SHP77 treated with DMSO at 0.1 percent for 48 hours (cell line): ENCODE data around the gene CTDSP2.
A peak's percentile ranks its signal among the peaks of the same experiment; 100 is the strongest.
"Not testable (repeated sequence)": the region's sequence is repeated elsewhere in the genome, so short reads cannot be mapped to it uniquely, and the experiment has no call there.

Source experiments
- DNase-seq: peaks from one replicate; lab custom pipeline; 2025; lab: John Stamatoyannopoulos, UW

CTDSP2 gene

DNA sequence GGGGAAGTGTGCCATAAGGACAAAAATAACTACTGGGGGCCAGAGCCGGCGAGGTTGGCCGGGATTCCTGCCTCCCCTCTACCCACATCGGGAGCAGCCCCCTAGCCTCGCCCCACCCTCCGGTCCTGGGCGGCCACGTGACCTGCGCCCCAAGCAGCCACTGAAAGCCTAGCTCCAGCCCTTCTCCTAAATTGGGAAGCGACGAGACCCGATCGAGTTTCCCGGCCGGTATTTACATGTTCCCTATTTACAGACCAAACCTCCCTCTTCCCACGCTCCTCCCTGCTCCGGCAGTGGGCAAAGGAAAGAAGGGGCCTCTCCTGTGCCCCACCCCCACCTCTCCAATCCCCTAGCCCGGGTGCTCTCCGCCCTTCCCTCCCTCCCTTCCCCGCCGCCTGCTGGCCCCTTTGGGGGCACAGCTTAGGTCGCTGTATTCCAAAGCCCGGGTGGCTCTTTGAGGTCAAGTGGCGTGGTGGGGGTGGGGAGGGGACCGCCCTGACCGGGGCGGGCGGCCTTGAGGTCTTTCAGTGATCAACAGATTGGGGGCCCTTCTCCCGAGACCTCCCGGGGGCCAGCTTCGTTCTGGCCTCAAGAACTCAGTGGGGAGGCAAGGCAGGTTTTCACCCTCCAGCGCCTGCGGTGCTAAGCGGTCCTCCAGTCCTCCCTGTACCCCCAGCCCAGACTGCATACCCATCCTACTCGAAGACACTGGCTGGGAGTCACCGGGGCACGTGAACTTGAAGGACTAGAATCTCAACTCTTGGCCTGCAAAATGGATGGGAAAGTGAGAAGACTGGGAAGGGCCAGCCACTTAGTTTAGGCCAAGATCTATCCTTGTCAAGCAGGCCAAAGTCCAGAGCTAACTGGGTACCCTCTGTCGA, 6.3 kb upstream of the CTDSP2 start:
- DNase-seq, result no peak

DNA sequence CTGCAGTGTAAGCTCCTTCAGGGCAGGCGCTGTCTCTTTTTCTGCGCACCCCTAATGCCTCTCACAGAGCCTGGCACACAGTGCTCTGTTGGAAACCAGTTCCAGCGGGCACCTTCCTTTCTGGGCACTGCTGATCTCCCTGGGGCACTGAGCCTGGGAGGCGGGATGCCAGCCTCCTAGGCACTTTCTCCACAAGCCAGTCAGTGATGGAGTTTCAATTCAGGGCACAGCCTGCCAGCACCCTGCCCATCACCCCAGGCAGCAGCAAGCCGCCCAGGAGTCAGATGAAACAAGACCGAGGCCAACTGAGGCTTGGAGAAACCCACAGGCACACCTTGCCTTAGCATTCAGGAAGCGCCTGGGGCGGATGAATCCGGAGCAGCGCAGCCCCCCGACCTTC, 5.7 kb upstream of the CTDSP2 start:
- no peak for DNase-seq

DNA sequence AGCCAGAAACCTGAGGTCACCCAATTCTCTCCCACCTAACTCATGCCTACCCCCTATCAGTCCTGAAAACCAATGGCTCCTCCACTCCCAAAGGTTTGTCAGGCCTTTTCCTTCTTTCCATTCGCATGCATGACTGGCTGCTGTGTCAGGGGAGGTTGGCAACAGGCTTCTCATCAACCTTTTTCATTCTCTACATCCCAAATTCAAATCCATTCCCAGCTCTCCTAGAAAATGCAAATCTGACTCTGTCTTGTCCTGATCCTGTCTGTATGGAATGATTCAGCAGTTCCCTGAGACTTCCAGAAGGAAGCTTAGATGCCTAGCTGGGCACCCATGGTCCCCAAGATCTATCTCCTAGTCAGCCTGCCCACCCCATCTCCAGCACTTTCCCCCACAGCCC, 5.0 kb upstream of the CTDSP2 start:
- no peak for DNase-seq

DNA sequence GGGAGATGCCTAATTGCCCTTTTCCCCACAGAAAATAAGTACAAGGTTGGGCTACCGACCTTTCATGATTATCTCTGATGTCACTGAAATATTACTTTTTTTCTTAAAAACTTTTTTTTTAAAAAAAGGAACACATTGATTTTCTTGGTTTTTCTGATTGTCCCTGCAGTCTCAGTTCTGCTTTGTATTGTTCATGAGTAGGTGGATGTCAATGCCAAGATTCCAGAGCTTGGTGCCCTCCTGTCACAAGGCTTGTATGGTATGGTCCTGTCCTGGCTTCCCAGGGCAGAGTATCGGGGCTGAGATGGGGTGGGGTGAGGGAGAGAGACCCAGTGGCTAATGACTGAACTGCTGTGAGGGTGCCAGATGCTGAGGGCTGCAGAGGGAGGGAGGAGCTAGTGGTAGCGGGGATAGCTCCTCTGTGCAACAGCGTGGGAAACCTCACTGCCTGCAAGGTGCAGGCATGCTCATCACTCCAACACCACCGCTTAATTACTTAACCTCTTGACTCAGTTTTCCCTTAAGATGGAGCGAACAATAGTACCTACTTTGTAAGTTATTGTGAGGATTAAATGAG, 4.4 kb upstream of the CTDSP2 start:
- DNase-seq, result no peak

DNA sequence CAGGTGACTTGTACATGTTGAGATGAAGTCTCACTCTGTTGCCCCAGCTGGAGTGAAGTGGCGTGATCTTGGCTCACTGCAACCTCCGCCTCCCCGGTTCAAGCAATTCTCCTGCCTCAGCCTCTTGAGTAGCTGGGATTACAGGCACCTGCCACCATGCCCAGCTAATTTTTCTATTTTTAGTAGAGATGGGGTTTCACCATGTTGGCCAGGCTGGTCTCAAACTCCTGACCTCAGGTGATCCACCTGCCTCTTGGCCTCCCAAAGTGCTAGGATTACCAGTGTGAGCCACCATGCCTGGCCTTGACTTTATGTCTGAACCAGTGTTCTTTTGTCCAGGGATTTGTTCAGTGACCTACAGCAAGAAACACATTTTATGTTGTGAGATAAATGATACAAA, 2.9 kb upstream of the CTDSP2 start:
- DNase-seq, result not testable (repeated sequence)

DNA sequence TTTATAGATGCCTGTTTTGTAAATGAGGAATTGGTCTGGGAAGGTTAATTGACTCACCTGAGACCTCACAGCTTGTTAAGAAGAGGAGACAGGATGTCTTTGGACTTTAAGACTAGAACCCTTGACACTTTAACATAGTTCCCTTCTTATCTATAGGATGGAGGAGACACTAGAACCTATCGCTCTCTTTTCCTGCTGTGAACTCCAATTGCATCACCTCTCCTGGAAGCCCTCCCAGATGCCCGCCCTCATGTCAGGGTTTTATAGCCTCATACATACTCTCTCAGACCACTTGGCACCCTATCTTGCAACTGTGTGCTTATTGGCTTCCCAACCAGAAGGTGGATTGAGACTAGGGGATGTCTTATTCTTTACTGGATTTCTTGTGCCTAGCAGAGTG, 2.5 kb upstream of the CTDSP2 start:
- DNase-seq, result no peak

DNA sequence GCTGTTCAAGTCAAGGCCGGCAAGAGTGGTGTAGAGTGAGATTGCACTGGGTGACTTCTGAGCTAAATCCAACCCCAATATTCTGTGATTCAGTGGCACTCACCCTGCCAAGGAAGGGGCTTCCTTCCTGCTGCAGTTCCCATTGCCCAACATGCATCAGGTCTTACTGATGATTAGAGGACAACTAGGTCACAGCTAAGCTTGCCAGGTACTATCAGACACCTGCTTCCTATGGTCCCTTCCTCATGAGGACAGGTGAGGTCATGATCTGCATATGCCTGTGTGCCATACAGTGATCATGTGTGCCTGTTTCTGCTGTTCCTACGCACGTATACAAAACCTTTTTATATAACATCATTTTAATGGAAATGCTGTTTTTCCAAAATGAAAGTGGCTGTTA, 1.7 kb upstream of the CTDSP2 start:
- no peak for DNase-seq

DNA sequence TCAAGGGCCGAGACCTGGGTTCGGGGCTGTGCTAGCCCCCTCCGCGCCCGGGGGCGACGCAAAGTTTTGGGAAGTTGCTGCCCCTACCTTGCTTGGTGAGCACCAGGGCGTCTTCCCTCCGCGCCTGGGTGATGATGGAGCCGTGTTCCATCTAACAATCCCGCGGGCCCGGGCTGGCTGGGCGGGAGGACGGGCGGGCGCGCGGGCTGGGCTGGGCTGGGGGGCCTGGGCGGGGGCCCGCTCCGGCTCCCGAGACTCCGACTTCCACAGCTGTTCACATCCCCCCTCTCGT, 298 bp downstream of the CTDSP2 start:
- no peak for DNase-seq

DNA sequence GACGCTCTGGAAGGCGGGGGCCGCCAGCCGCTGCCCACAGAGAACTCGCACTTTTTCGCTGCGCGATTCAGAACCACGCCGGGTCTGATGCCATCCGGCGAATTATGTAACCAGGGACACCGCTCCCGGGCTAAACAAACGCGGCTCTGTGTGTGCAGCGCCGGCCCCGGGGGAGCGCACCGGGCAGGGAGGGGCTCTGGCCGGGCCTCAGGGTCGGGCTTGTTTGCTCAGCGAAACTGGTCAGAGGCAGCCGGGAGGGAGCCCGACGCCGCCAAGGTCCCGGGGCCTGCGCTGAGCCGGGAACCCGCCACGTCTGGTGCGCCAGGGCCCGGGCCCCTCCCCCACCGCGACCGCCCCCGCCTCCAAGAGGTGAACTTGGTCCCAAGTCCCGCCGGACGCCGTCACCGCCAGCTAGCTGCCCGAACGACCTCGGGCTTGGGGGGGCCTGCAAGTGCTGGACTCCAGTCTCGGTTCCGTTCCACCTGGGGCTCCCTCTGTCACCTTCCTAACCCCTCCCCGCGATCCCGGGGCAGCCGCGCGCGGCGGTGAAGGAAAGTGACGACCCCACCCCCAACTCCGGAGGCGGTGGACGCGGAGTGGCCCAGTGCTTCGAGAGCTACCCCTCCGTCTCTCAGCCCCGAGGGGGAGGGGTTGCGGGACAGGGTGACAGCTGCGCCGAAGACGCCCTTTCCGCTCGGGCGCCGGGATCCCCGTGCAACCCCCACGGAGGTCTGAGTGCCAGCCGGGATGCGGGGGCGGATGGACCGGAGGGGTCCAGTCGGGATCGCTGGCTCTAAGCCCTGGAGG, 848 bp downstream of the CTDSP2 start:
- DNase-seq, result no peak

DNA sequence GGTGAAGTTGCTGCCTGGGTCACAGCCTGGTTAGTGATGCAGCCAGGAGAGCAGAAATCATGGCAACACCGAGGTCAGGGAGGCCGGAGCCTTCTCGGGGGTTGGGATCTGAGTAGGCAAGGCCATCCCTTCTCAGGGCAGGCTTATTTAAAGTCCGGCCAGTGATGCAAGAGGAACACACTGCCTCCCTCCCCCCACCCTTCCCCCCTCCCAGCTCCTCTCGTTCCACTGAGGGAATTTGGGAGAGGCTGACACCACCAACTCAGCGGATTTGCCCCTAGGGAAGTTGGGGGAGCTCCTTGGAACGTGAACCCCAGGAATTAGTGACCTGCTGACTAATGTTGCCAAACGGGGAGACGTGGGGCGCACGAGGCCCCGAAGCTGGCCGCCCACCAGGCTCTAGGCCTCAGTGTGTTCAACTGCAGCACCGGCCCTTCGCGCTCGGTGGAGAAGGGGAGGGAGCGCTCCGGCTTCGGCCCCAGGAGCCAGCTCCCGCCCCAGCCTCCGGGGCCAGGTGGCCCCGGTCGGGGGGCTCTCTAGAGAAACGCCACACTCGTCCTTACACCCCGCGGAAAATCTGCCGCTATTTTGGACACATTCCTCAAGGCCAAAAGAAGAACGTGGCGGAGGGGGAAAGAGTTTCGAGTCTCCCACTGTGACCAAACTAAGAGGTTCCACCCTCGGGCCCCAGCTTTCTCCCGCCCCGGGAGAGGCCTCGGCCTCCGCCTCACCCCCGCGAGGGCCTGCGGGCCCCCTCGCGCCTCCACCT, 1.6 kb downstream of the CTDSP2 start:
- DNase-seq, result no peak

DNA sequence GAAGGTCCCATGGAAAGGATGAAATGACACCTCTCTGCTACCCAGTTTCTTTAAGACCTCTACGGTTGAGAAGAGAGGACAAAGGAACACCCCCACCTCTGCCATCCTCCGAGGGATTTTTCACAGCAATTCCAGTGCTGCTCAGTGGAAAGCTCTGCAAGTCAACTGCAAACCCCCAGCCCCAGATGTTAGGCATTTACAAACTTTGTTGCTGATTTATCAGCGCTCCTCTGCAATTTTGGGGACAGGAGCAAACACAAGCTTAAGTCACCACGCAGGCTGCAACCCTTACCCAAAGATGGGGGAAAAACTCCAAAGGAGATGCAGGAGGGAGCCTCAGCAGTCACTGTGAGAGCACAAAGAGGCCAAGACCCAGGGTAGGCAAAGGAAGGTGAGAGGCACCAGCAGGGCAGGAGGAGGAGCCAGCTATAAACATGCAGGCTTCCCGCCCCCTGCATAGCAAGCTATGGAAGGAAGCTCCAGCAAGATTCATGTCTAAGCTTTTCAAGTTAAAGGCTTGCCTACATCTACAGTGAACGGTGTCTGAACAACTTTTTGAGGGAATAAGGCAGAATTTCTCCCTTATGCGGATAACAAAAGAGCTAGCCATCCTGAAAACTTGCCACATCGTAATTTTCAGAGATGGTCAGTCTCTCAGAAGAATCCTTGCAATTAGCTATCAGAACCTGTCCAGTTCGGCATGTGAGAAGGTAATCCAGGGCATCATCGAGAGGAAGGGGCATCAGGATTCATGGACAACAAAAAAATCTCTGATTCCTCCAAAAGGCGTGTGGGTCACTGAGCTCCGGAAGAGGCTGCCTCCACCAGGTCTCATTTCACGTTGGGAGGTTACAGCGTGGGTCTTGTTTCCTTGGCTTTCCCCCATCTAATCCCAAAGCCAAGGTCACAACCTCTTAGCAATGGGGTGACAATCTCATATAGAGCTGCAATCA, 3.9 kb downstream of the CTDSP2 start:
- DNase-seq, result no peak

DNA sequence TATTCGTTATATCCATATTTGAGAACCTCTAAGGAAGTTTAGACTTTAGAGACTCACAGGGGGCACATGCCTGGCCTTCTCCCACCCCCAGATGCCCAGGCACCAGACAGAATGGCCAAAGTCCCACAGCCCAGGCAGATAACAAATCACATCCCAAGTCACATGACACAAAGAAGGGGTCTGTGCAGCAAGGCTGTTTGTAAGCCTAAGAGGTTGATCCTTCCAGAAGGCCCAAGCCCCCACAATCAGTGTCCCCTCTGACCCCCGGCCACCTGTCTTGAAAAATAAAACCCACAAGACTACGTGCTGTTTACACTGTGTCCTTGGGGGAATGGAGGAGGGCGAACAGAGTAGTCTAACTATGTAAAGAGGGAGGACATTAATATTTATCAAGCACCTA, 5.1 kb downstream of the CTDSP2 start:
- no peak for DNase-seq

DNA sequence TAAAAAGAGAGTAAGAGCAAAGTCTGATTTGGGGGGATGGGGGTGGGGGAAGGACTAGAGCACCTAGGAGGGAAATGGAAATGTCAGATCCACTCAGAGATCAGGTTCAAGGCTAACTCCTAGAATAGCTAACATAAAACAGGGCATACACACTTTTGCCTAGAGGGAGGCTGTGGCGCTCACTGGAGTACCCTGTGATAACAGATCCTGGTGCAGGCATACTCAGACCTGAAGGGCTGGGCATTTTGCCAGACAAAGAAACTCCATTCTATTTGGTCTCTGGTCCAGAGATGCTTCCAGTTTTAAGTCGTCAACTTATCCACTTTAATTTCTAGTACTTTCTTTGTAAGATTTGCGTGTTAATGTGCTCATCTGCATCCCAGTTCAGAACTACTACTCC, 5.8 kb downstream of the CTDSP2 start:
- peak; percentile 46 for DNase-seq

DNA sequence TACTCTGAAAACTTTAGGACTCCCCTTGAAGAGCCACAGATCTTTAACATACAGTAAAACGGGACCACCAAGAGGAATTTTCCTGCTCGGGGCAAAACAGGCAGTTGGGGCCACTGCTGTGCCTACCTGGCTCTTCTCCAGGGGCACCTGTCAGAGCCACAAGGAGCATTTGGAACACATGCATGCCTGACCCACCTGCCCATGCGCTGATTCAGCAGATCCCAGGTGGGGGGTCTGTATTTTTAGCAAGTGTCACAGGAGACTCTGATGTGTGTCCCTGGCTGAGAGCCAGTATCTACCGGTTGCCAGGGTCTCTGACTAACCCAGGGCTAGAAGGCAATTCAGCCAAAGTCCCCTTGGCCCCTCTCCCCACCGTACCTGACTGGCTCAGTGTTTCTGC, 6.5 kb downstream of the CTDSP2 start:
- no peak for DNase-seq

DNA sequence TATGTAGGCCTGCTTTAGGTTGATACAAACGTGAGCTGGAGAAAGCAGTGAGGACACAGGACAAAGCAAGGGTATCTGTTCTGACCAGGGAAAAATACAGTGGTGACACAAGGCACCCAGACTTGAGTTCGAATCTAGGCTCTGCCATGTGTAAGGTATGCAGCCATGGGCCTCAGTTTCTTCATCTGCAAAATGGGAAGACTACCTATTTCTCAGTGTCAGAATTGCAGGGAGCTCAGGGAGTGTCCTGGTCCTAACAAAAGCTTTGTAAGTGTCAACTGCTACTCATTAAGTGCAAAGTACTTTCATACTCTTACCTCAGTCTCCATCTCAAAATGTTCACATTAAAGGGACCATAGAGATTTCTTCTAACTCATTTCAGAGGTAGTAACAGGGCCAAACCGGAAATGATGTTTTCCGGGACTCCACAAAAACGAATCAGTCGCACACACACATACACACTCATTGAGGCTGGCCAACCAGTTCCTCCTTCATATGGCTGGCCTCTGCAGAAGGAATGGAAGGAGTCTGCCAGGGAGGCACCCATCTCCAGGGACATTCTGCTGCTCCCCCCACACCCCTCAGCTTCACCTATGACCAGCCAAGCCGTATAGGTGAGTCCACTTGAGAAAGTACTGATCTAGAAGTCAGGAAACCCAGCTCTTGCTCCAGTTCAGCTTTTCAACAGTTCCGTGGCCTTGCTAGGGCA, 7.8 kb downstream of the CTDSP2 start:
- DNase-seq, result no peak

DNA sequence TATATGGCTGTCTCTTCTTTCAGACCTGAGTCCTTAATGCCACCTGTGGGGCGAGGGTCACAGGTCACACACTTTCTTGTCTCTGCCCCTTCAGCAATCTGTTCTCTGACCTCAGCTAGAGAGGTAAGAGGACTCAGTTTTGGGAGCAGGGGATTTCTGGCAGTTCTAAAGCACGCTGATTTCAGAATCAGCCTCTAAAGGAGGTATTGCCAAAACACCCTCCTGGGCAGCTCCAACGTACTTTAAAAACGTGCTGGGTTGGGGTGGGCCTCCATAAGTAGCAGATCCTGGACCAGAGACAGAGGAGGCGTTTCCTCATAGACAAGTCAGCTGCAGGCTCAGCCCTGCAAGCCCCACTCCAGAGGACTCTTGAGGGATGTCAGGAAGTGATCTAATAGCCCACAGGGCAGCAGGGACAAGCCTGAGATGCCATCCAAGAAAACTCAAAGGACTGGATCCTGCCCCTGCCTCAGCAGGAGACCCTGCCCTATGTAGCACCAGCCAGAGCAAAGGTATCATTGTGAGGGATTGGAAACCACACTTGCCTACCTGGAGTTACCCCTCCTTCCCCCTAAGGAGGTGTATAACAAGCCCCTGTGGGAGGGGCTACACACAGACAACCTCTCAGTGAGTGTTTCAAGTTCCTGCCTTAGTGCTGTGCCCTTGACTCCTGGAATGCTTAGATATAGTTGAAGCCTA, 8.5 kb downstream of the CTDSP2 start:
- no peak for DNase-seq

DNA sequence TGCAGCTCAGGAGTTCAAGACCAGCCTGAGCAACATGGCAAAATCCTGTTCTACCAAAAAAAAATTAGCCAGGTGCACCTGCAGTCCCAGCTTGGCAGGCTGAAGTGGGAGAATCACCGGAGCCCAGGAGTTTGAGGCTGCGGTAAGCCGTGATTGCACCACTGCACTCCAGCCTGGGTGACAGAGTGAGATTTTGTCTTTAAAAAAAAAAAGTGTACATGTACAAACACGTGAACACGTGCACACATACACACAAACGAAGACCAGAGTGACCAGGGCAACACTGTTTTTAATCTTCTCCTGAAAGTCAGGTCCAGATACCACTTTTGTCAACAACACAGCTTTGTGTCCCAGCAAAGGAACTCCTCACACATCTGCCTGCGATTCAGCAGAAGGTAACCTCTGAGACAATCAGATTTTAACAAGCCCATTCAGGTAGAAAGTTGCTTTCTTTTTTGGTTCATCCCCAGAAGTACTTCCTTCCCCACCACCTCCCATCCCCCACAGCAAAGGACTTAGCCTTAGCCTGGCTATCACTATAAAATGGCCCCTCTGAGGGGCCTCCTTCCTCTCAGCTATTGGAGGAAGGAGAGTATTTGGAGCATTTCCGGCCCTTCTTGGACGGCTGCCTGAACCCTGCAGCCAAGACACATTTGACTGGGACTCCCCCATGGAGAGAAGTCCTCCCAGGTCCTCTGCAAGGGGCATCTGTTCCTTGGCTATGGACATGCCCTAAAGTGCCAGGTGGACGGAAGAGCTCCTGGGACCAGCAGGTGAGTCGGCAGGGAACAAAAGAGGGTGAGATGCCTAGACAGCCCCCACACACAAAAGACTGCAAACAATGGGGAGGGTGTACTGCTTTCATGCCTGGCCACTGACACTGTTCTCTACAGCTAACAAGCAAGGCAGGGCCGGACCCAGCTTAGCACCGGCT, 9.8 kb downstream of the CTDSP2 start:
- no peak for DNase-seq

DNA sequence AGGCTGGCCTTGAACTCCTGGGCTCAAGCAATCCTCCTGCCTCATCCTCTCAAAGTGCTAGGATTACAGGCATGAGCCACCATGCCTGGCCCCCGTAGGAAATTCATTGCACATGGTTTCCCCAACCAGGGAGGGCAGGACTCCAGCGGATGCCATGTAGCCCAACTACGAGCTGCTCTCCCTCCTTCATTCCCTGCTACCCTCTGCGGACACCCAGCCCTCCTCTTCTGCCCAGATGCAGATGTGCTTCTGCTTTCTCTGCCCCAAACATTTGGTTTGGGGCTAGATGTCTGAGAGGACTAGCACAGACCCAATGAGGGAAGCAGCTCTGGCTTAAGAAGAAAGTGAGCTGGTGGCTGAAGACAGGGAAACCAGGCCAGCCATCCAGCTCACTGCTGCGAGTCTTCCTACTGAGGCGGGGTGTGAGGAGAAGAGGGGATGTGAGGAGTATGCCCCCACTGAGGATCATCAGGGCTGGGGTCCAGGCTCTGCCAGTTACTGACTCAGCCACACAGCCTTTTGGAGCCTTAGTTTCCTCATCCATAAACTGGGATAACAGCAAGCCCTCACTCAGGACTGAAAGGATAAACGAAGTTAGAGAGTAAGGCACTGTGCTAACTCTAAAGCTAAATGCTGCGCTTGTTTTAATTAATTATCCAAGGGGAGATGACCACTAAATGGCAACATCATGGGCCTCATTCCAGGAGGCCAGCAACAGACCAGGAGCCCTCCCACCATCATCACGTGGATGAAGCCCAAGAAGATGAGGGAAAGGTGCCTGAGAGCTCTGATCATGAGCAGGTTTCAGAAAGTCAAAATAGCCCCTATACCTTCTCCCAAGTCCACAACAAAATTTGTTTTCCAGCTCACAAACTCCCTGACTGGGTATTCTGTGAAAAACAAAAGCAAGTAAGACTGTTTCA, 10.9 kb downstream of the CTDSP2 start:
- DNase-seq, result no peak
